IPS-15b (cell line): Measurements from ENCODE around the gene SLC24A3.

ENCODE experiments used
- H3K27me3 ChIP-seq: one replicate; pipeline ENCODE4 v1.6.1; 2013; ENCODE audit warnings: low read length; ENCODE audit not compliant: control insufficient read depth, insufficient read depth
- H3K36me3 ChIP-seq: one replicate; pipeline ENCODE4 v1.6.1; 2013; ENCODE audit warnings: low read length; ENCODE audit not compliant: control insufficient read depth, insufficient read depth
- H3K4me1 ChIP-seq: one replicate; pipeline ENCODE4 v1.6.1; 2013; ENCODE audit warnings: mild to moderate bottlenecking, low read length; ENCODE audit not compliant: control insufficient read depth, insufficient read depth
- H3K4me3 ChIP-seq: one replicate; pipeline ENCODE4 v1.5.1; 2013; ENCODE audit warnings: low read depth, low read length
- H3K9ac ChIP-seq: one replicate; pipeline ENCODE4 v1.6.1; 2013; ENCODE audit warnings: low read depth, mild to moderate bottlenecking, low read length
- H3K9me3 ChIP-seq: one replicate; pipeline ENCODE4 v1.6.1; 2013; ENCODE audit warnings: mild to moderate bottlenecking, low read length; ENCODE audit not compliant: control insufficient read depth, insufficient read depth

SLC24A3 gene

DNA sequence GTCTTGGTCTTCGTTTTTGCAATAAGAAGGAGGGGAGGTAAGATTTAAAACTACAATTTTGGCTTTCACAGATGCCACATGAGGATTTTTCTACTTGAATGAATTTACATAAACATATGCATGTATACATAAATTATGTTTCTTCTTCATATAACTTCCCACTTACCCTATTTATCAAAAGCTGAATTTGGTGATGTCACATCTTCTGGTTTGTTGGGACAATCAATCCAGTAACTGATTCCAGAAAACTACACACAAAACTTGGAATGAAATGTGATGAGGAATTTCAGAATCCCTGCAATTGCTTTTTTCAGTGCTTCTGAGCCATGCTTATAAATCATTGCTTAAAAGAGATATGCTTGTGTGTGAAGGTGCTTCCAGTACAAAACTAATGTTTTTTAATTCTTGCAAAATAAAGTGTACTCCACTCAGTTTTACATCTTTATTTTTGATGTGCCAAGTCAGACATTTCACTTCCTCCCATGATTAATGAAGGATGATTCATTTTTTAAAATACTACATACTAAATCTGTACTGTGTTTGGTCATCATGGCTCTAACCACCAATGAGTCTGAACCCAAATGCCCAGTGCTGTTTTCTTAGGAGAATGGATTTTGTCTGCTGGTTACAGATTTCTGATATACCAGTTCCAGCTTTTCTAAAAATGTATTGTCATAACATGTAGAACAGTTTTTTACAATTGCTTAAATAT lies 513.5 kb downstream of the SLC24A3 start:
- H3K9ac ChIP-seq, result no peak overlapping the region
- no peak overlapping the region for H3K4me3 ChIP-seq
- no peaks in the 10 kb centered on the region for H3K9me3 ChIP-seq
- no peaks in the 10 kb centered on the region for H3K4me1 ChIP-seq
- no peaks in the 10 kb centered on the region for H3K36me3 ChIP-seq
- H3K27me3 ChIP-seq, result no peaks in the 10 kb centered on the region

DNA sequence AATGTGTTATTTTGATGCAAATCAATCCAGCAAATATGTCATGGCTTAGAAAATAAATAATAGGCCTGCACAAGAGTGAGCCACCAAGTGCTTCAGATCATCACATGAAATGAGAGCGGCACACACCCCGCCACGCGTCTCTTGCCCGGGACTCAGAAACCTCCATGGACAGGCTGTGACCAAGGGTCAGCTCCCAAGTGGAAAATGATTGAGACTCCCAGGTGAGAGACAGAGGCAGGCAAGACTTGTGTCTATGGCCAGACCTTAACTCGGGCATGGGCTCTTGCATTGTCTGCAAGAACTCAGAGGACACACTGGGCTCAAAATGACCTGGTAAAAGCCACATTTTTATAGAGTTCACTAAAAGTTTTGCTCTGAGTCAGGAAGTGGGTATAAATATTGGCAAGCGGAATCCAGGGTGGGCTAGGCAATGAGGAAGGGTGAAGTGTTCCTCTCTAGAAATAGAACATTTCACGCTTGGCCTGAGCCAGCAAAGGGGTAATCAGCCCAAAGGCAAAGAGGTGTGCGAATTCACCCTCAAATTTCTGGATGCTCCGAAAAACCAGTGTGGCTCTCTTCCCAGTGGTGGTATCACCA lies 514.9 kb downstream of the SLC24A3 start:
- no peak overlapping the region for H3K9ac ChIP-seq
- H3K27me3 ChIP-seq, result no peaks in the 10 kb centered on the region
- no peaks in the 10 kb centered on the region for H3K4me1 ChIP-seq
- no peaks in the 10 kb centered on the region for H3K9me3 ChIP-seq
- H3K4me3 ChIP-seq, result no peak overlapping the region
- H3K36me3 ChIP-seq, result no peaks in the 10 kb centered on the region

- H3K4me1 ChIP-seq, result no peaks in the 10 kb centered on the region
Measured at GRCh38 chr20:19729672-19730071, 517.2 kb downstream of the SLC24A3 start.

DNA sequence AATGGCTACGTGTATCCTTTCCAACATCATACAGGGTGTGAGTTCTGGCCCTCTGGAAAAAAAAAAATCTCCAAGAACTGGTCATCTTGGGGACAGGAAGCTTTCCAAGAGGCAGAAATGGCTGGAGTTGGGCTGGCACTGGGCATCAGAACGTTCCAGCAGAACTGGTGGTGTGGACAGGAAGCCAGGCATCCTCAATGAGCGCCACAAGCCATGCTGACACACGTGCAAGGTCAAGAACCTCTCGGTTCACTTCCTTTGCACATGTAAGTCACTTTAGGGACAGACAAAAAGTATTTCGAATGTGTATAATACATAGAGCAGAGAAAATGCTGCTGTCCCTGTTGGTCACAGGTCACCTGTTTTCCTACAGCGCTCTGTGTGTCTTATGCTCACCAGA lies 518.3 kb downstream of the SLC24A3 start:
- Histone ChIP-seq H3K9ac (no peak overlapping the region), H3K27me3 (no peaks in the 10 kb centered on the region), H3K4me1 (no peaks in the 10 kb centered on the region), H3K4me3 (no peak overlapping the region), H3K9me3 (no peaks in the 10 kb centered on the region), H3K36me3 (no peaks in the 10 kb centered on the region)

More at GRCh38 chr20:19729672-19730071, 517.2 kb downstream of the SLC24A3 start:
- Histone ChIP-seq H3K27me3 (no peaks in the 10 kb centered on the region), H3K36me3 (no peaks in the 10 kb centered on the region), H3K9ac (no peak overlapping the region), H3K9me3 (no peaks in the 10 kb centered on the region), H3K4me3 (no peak overlapping the region)

DNA sequence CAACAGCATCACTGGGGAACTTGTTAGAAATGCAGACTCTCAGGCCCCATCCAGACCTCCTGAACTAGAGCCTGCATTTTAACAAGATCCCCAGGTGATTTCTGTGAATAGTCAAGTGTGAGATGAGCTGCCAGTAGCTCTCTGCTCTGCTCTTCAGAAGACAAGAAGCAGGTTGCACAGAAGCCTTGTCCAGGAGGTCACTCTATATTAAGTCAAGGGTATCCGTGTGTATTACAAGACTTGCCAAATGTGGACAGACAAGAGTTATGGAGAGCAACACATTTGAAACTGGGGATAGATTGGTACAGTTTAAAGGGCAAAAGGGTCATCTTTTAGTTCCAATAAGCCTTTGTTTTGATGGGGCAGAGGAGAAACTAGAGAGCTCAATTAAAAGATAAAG lies 522.4 kb downstream of the SLC24A3 start:
- Histone ChIP-seq H3K9ac (no peak overlapping the region), H3K4me3 (no peak overlapping the region), H3K36me3 (no peaks in the 10 kb centered on the region), H3K27me3 (no peaks in the 10 kb centered on the region), H3K9me3 (no peaks in the 10 kb centered on the region), H3K4me1 (no peaks in the 10 kb centered on the region)

- Histone ChIP-seq H3K36me3 (no peaks in the 10 kb centered on the region), H3K9ac (no peak overlapping the region), H3K4me1 (no peaks in the 10 kb centered on the region), H3K4me3 (no peak overlapping the region), H3K9me3 (no peaks in the 10 kb centered on the region), H3K27me3 (no peaks in the 10 kb centered on the region)
Measured at GRCh38 chr20:19735446-19735845, 523.0 kb downstream of the SLC24A3 start.

DNA sequence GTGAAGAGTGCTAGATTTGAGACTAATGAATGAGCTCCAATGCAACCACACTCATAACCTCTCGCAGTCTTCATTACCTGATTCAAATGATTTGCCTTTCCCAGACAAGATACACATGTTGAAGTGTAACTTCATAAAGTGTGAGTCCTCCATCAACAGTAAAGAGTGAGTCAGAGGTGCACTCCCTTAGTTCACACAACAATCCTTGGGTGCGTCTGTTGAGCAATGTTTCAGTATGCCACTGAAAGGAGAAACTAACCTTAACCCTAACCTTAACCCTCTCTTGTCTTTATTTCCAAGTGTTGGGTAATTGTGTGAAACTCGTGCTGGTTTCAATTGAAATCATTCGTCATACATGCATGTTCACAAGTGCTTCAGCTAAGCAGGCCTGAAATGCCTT lies 524.6 kb downstream of the SLC24A3 start:
- H3K36me3 ChIP-seq, result no peaks in the 10 kb centered on the region
- H3K4me1 ChIP-seq, result no peaks in the 10 kb centered on the region
- no peak overlapping the region for H3K9ac ChIP-seq
- H3K4me3 ChIP-seq, result no peak overlapping the region
- no peaks in the 10 kb centered on the region for H3K27me3 ChIP-seq
- no peaks in the 10 kb centered on the region for H3K9me3 ChIP-seq

GRCh38 chr20:19738951-19739350 lies 526.5 kb downstream of the SLC24A3 start:
- no peaks in the 10 kb centered on the region for H3K27me3 ChIP-seq
- no peak overlapping the region for H3K4me3 ChIP-seq
- H3K9ac ChIP-seq, result no peak overlapping the region
- H3K4me1 ChIP-seq, result no peaks in the 10 kb centered on the region
- H3K36me3 ChIP-seq, result no peaks in the 10 kb centered on the region
- H3K9me3 ChIP-seq, result no peaks in the 10 kb centered on the region

DNA sequence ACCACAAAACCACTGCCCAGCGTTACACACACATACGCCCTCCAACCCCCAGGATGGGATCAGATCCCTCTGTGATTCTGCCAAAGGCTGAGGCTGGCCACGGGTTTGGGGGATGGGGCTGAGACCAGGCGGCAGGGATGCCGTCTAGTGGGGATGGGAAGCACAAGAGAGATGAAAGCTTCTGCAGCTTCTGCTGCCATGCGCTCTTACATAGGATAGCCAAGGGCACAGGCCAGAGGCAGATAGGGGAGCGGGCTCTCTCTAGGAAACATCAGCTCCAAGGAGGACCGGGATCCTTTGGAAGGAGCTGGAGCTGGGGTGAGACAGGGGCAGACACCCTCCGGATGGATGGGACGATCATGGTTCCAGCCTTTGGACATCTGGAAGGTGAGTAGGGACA lies 526.9 kb downstream of the SLC24A3 start:
- H3K9ac ChIP-seq, result no peak overlapping the region

DNA sequence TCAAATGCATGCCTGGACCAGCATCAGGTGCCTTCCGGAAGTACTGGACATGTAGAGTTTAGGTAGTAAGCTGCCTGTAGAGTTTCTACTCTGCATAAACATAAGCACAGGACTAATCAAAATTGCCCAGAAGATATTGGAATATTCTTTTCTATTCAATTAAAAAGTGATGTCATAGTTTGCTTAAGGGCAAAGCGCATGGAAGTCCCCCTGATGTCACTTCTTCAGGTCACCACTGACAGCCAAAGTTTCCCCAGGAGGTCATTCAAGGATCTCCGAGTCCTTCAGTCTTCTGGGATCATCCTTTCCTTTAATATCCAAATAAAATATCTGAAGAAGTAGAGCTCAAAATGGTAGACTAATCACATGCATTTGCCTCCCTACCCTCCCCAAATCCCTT lies 528.1 kb downstream of the SLC24A3 start:
- no peak overlapping the region for H3K4me3 ChIP-seq
- no peak overlapping the region for H3K9ac ChIP-seq
- no peaks in the 10 kb centered on the region for H3K36me3 ChIP-seq
- H3K27me3 ChIP-seq, result no peaks in the 10 kb centered on the region
- no peaks in the 10 kb centered on the region for H3K4me1 ChIP-seq
- no peaks in the 10 kb centered on the region for H3K9me3 ChIP-seq

More for the DNA sequence above, 526.9 kb downstream of the SLC24A3 start:
- Histone ChIP-seq H3K4me1 (no peaks in the 10 kb centered on the region), H3K36me3 (no peaks in the 10 kb centered on the region), H3K9me3 (no peaks in the 10 kb centered on the region), H3K4me3 (no peak overlapping the region), H3K27me3 (no peaks in the 10 kb centered on the region)

- H3K4me3 ChIP-seq, result no peak overlapping the region
Measured at GRCh38 chr20:19741924-19742323, 529.5 kb downstream of the SLC24A3 start.

DNA sequence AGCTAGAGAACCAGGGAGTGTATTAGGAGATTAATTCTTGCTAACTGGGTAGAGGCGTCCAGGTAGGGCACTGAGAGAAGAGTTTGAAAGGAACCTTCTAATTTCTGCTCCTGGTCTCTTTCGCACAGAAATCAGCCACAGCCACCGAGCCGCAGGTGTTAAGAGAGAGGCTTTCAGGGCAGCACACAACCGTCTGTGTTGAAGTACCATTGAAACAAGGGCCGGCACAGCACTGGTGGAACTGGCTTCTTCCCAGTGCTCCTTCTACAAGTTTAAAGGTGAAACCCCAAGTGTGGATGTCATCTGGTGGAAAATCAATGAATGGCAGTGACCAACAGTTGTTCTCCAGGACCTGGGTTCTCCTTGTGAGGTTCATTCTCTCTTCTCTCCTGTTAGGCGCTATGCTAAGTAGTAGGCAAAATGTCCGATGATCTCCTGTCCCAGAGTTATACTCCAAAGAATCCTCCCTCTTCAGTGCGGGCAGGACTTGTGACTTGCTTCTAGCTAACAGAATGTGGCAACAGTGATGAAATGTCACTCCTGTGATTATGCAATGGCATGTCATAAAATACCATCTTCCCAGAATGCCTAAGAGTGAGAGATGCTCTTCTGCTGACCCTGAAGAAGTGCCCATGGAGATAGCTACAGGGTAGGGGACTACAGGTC lies 530.7 kb downstream of the SLC24A3 start:
- no peaks in the 10 kb centered on the region for H3K4me1 ChIP-seq
- H3K9me3 ChIP-seq, result no peaks in the 10 kb centered on the region
- no peaks in the 10 kb centered on the region for H3K36me3 ChIP-seq
- H3K9ac ChIP-seq, result no peak overlapping the region
- no peak overlapping the region for H3K4me3 ChIP-seq
- no peaks in the 10 kb centered on the region for H3K27me3 ChIP-seq

More at GRCh38 chr20:19741924-19742323, 529.5 kb downstream of the SLC24A3 start:
- Histone ChIP-seq H3K36me3 (no peaks in the 10 kb centered on the region), H3K27me3 (no peaks in the 10 kb centered on the region), H3K9ac (no peak overlapping the region), H3K4me1 (no peaks in the 10 kb centered on the region), H3K9me3 (no peaks in the 10 kb centered on the region)
